Skin of body (tissue), 2 donors: ENCODE results near the gene IRF7. TPM values are rescaled to one million over a fixed set of nuclear protein-coding genes. Genes with fewer than 3 reads are reported as not detected.
"Not testable (repeated sequence)": the region's sequence is repeated elsewhere in the genome, so short reads cannot be mapped to it uniquely, and the experiment has no call there.

Experiments
- DNase-seq: peaks from one replicate; lab custom pipeline; 2025; lab: John Stamatoyannopoulos, UW
- total RNA-seq: library from RNA; depleted of rRNA; stranded (reverse); fragments of >200 nt; gene quantifications from one replicate; pipeline ENCODE4 v1.2.3, GENCODE V29; 2014

Gene IRF7
- total RNA-seq, result 6.6 TPM

- DNase-seq, result peak; percentile 87
Measured at GRCh38 chr11:615504-616319, at the start of gene IRF7. Gene IRF7 (minus strand): TSS chr11:615950. CDS start chr11:615364, 586 bp downstream.

- peak; percentile 10 for DNase-seq
Measured at GRCh38 chr11:665062-665703, 49.4 kb upstream of the IRF7 start.

GRCh38 chr11:662689-663274 is 47.0 kb upstream of the IRF7 start:
- DNase-seq, result no peak

- DNase-seq, result no peak
Measured at GRCh38 chr11:660681-661444, 45.1 kb upstream of the IRF7 start.

- no peak for DNase-seq
Measured at GRCh38 chr11:660281-660680, 44.5 kb upstream of the IRF7 start.

- DNase-seq, result no peak
Measured at GRCh38 chr11:659532-660085, 43.9 kb upstream of the IRF7 start.

- DNase-seq, result no peak
Measured at GRCh38 chr11:657691-658126, 42.0 kb upstream of the IRF7 start.

GRCh38 chr11:656866-657265 is 41.1 kb upstream of the IRF7 start:
- no peak for DNase-seq

GRCh38 chr11:656426-656825 is 40.7 kb upstream of the IRF7 start:
- DNase-seq, result no peak

GRCh38 chr11:655036-655726 is 39.4 kb upstream of the IRF7 start:
- no peak for DNase-seq

- DNase-seq, result not testable (repeated sequence)
Measured at GRCh38 chr11:654444-654843, 38.7 kb upstream of the IRF7 start.

- DNase-seq, result no peak
Measured at GRCh38 chr11:653837-654236, 38.1 kb upstream of the IRF7 start.

- not testable (repeated sequence) for DNase-seq
Measured at GRCh38 chr11:653136-653535, 37.4 kb upstream of the IRF7 start.

GRCh38 chr11:650482-650881 is 34.7 kb upstream of the IRF7 start:
- no peak for DNase-seq

GRCh38 chr11:647672-648158 is 32.0 kb upstream of the IRF7 start:
- not testable (repeated sequence) for DNase-seq

- no peak for DNase-seq
Measured at GRCh38 chr11:646214-646613, 30.5 kb upstream of the IRF7 start.

GRCh38 chr11:645536-645935 is 29.8 kb upstream of the IRF7 start:
- no peak for DNase-seq

GRCh38 chr11:643849-644738 is 28.3 kb upstream of the IRF7 start:
- no peak for DNase-seq

GRCh38 chr11:643366-643765 is 27.6 kb upstream of the IRF7 start:
- no peak for DNase-seq
